DMS 273 (cell line): ENCODE measurements around the gene CCDC47.
"Not testable (repeated sequence)": the region's sequence is repeated elsewhere in the genome, so short reads cannot be mapped to it uniquely, and the experiment has no call there.

Experiments used
- DNase-seq: peaks from one replicate; lab custom pipeline; 2025; ENCODE audit not compliant: unreplicated experiment; lab: John Stamatoyannopoulos, UW

Gene CCDC47

DNA sequence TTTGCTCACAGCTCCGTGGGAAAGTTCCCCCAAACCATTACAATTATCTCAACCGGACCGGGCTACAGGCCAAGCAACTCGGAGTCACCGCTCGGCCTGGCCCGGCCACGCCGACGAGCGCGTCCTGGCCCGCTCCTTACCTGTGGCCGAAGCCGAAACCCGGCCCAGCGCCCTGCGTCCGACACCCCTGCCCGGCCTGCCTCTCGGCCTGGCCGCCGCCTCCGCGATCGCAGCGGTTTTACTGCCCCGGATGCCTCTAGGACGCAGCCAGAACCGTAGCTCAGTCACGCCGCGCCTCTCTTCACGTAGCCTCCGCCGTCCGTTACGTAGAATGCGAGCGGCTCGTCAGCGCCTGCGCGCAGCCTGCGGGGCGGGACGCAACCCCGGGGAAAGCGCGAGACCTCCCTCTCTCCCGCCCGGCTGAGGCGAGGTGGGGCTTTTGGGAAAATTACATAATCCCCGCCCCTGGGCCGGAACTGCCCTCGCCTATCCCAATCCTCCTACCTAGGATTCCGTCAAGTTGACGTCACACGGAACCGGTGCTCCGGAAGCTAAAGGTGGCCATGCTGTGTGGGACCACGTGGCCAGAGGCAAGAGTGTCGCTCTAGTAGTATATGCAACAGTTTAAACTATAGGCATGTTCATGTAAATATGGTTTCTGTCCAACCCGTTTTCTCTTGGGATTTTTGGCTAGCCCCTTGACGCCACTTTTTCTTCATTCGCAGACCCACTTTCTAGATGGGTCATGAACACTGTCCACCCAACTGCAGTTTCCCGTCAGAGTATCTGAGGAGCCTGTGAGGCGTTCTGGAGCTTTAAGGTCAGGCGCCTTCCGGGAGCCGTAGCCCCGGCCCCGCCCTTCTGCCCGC is at the start of gene CCDC47:
Gene CCDC47 (minus strand): TSS at position 326 of the 869 bp plus-strand sequence. CDS start 7,422 bp downstream, outside the sequence.
- peak; percentile 100 for DNase-seq

GRCh38 chr17:63822537-63822936 is 49.1 kb upstream of the CCDC47 start:
- no peak for DNase-seq

- DNase-seq = no peak
Observed at GRCh38 chr17:63821804-63822203, 48.4 kb upstream of the CCDC47 start.

DNA sequence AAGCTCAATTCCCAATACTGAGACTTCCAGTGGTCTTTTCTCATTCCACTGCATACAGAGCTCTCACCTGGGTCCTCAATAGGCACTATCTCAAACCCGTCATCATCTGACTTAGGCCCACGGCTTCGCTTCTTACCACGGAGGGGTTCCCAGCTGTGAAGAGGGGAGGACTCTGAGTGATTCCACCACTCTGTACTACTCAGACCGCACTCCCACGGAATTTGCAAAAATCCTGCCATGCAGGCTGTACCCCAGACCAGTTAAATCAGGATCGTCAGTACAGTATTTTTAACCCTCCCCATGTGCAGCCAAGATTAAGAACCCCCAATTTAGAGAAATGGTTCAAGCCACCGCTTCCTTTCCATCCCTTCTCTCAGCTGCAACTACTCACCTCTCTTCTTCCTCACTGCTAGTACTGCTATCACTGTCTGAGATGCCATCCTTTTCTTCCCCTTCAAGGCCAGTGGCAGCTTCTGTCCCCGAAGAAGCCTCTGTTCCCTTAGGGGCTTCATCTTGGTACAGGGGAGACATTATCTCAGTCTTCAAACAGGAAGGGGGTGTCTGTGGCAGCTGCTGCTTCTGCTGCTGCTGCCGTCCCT is 47.7 kb upstream of the CCDC47 start:
- no peak for DNase-seq

DNA sequence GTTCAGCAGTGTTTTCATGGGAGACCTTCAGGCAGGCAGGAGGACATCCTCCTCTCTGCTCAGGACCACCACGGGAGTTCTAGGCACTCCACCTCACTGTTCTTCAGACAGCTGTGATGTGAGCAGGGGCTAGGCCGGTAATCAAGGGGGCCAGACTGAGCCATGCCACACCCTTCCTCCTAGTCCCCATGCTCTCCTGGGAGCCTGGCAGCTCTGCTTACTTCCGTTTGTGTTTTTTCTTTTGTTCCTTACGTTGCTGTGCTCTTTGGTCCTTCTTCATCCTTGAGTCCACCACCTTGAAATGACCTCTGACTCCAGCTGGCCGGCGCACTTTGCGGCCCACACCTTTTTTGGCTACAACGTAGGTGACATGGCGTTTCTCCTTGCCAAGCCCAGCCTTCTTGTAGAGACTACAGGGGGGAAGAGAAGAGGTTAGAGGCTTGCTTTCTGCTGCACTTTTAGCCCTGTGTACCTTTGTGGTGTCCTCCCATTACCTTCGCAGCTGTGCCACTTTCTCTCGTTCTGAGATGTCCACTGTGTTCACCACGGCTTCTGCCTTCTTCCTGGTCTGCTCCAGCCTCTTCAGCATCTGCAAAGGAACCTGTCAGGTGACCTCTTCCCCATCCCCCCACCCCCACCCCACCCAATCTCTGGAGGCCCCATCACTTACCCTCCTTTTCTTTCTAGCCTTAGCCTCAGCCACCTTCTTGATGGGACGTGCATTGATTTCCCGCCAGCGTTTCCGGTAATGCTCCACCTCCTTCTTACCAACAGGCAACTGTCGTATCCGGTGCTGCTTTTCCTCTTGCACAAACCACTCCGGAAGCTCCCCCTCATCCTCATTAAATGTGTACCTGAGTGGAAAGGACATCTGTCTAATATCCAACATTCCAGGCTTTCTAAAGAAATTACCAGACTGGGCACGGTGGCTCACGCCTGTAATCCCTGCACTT is 46.5 kb upstream of the CCDC47 start:
- no peak for DNase-seq

- no peak for DNase-seq
Observed at GRCh38 chr17:63819131-63819530, 45.7 kb upstream of the CCDC47 start.

GRCh38 chr17:63817736-63818385 is 44.5 kb upstream of the CCDC47 start:
- no peak for DNase-seq

DNA sequence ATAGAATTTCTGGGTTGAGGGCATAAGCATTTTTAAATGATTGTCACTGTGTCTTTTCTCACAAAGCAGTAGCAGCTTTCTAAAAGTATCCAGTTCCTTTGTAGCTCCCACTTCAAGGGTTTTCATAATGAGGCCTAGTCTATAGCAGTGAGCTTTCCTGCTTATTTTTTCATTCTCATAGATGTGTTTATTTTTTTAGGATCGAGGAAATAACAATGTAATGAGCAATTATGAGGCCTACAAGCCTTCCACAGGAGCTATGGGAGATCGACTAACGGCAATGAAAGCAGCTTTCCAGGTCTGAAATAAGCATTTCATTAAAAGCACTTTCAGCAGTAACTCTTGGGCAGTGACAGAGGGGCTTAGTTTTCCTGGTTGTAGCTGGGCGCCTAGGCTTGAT is 43.3 kb upstream of the CCDC47 start:
- no peak for DNase-seq

DNA sequence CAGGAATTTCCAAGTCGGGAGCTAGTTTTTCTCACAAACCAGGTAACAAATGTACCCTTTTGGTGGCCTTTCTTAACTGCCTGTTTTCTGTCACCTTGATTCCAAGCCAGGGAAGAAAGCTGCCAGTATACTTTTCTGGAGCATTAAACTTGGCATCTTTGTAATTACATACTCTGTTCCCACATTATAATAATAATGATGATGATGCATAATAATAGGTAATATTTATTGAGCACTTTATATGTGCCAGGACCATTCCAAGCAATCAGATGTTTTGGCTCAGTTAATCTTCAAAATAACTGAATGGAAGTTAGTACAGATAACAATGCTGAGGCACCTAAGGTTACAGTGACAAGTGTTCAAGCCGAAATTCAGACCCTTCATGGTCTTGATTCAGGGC is 42.7 kb upstream of the CCDC47 start:
- DNase-seq = no peak

- DNase-seq = no peak
Observed at GRCh38 chr17:63809970-63810369, 36.6 kb upstream of the CCDC47 start.

- DNase-seq = no peak
Observed at GRCh38 chr17:63805591-63805990, 32.2 kb upstream of the CCDC47 start.

GRCh38 chr17:63804328-63804727 is 30.9 kb upstream of the CCDC47 start:
- DNase-seq = no peak

DNA sequence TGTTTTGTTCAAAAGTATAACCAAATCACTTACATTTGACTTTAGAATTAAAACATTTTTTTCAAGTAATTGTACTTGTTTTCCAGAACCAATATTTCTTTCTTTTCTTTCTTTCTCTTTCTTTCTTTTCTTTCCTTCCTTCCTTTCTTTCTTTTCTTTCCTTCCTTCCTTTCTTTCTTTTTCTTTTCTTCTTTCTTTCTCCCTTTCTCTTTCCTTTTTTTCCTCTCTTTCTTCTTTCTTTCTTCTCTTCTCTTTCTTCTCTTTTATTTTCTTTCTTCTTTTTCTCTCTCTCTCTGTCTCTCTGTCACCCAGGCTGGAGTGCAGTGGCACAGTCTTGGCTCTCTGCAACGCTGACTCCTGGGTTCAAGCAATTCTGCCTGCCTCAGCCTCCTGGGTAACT is 27.4 kb upstream of the CCDC47 start:
- no peak for DNase-seq

DNA sequence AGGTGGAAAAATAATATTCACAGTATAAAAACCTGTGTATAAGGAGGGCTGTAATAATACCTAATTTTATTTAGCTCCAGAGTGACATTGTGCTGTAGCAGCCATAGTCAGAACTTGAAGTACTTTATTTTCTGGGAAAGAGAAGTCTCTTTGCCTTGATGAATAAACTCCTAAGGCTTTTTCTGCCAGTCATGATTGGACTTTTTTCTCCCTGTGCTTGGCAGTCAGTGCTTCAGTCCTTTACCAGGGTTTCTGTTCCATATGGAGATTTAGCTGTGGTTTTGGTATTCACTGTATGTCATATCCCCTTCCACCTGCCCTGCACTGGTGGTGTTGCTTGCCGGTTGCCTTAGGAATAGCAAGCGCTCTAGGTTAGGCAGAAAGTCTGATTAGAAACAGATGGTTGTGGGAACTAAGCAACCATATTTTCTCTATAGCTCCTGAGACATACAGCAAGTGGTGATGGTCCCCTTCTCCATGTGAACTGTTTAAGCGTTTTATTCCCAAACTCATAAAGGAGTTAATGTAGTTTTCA is 25.2 kb upstream of the CCDC47 start:
- DNase-seq = no peak

DNA sequence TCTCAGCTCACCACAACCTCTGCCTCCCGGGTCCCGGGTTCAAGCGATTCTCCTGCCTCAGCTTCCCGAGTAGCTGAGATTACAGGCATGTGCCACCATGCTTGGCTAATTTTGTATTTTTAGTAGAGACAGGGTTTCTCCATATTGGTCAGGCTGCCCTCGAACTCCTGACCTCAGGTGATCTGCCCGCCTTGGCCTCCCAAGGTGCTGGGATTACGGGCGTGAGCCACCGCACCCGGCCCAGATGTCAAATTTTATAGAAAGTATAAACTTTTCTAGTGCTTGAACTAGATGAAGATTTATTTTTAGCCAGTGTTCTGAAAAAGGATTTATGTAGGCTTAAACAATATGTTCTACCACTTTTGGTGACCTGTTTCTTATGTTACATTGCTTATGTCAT is 23.0 kb upstream of the CCDC47 start:
- DNase-seq = not testable (repeated sequence)

DNA sequence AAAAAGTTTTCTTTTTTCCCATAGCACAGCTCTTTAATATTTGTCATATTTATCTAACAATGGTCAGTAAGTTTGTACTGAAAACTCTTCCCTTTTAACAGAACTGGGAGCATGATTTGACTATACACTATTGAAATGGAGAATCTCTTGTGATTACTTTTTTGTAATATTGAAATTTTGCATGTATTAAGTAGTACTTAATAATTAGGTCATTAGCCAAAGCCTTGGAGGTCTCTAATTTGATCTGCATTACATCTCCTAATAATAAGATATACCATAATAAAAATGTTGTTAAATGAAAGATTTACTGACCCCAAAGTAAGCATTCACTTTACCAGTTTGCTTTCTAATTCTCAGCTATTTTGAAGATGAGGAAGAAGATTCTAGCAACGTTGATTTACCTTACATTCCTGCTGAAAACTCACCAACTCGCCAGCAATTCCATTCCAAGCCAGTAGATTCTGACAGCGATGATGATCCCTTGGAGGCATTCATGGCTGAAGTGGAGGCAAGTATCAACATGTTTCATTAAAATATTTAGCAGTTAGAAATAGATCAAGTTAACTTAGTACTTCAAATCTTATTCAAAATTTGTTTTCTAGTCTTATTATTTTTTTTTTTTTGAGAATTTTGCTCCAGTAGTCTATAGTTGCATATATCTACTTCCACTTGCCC is 18.8 kb upstream of the CCDC47 start:
- DNase-seq = no peak

GRCh38 chr17:63790057-63790456 is 16.7 kb upstream of the CCDC47 start:
- no peak for DNase-seq

- DNase-seq = no peak
Observed at GRCh38 chr17:63786971-63787711, 13.7 kb upstream of the CCDC47 start.

DNA sequence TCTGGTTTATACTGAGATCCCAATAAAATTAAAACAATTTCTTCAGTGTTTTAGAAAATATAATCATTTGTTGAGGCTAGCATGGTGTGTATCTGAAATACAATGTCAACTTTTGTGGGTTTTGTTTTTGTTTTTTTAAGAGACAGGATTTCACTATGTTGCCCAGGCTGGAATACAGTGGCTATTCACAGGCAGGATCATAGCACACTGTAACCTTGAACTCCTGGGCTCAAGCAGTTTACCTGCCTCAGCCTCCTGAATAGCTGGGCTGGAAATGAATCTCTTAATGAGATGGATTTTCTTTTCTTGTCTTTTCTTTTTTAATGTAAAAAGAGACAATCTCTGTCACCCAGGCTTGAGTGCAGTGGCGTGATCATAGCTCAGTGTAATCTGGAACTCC is 12.7 kb upstream of the CCDC47 start:
- no peak for DNase-seq
